NAMALWA (cell line): Measurements from ENCODE around the gene FCRL6.
A peak's percentile ranks its signal among the peaks of the same experiment; 100 is the strongest.

Experiments
- DNase-seq: peaks from one replicate; pipeline ENCODE4 v3.0.0-alpha.2; 2015; ENCODE audit warnings: low spot score

Gene FCRL6

GRCh38 chr1:159802111-159802510 is at the start of gene FCRL6:
Gene FCRL6 (plus strand): TSS chr1:159802360. CDS start chr1:159802425, 65 bp downstream.
- no peak for DNase-seq

GRCh38 chr1:159753386-159753785 is 48.8 kb upstream of the FCRL6 start:
- no peak for DNase-seq

- no peak for DNase-seq
These were observed 46.6 kb upstream of the FCRL6 start for GRCh38 chr1:159755451-159756007.

GRCh38 chr1:159756397-159756796 is 45.8 kb upstream of the FCRL6 start:
- DNase-seq: no peak

GRCh38 chr1:159763686-159764085 is 38.5 kb upstream of the FCRL6 start:
- no peak for DNase-seq

GRCh38 chr1:159765806-159766205 is 36.4 kb upstream of the FCRL6 start:
- DNase-seq: no peak

- no peak for DNase-seq
These were observed 30.8 kb upstream of the FCRL6 start for GRCh38 chr1:159771127-159771895.

GRCh38 chr1:159774465-159774864 is 27.7 kb upstream of the FCRL6 start:
- no peak for DNase-seq

- DNase-seq: no peak
These were observed 26.4 kb upstream of the FCRL6 start for GRCh38 chr1:159775716-159776115.

- DNase-seq: no peak
These were observed 23.9 kb upstream of the FCRL6 start for GRCh38 chr1:159778266-159778665.

- DNase-seq: no peak
These were observed 22.7 kb upstream of the FCRL6 start for GRCh38 chr1:159779403-159779851.

GRCh38 chr1:159780583-159781582 is 21.3 kb upstream of the FCRL6 start, which contains the start of gene DUSP23:
Gene DUSP23 (plus strand): TSS chr1:159780962. CDS start chr1:159781101, 139 bp downstream.
- DNase-seq: peak; percentile 93

- DNase-seq: no peak
These were observed 20.2 kb upstream of the FCRL6 start for GRCh38 chr1:159781992-159782391.

GRCh38 chr1:159783724-159784123 is 18.4 kb upstream of the FCRL6 start:
- DNase-seq: no peak

GRCh38 chr1:159786465-159786864 is 15.7 kb upstream of the FCRL6 start:
- no peak for DNase-seq

GRCh38 chr1:159786966-159787365 is 15.2 kb upstream of the FCRL6 start:
- DNase-seq: no peak

- DNase-seq: peak; percentile 58
These were observed 11.8 kb upstream of the FCRL6 start for GRCh38 chr1:159790237-159790917.

- DNase-seq: no peak
These were observed 11.1 kb upstream of the FCRL6 start for GRCh38 chr1:159791031-159791430.

- DNase-seq: no peak
These were observed 10.7 kb upstream of the FCRL6 start for GRCh38 chr1:159791461-159791860.

GRCh38 chr1:159795534-159795933 is 6.6 kb upstream of the FCRL6 start:
- no peak for DNase-seq

GRCh38 chr1:159798893-159799292 is 3.3 kb upstream of the FCRL6 start:
- peak; percentile 68 for DNase-seq
